ENCODE results near the gene DUOXA1. TPM values are rescaled to one million over a fixed set of nuclear protein-coding genes. Genes with fewer than 3 reads are reported as not detected.
A peak's percentile ranks its signal among the peaks of the same experiment; 100 is the strongest.

DUOXA1 gene
- polyA plus RNA-seq (2013, experiment 1 of 2) = 0.85 TPM
- polyA plus RNA-seq (2013, experiment 2 of 2) = 0.46 TPM

GRCh38 chr15:45129651-45130129 lies at the start of gene DUOXA1, which contains the start of gene DUOX1:
Gene DUOXA1 (minus strand): TSS chr15:45129879. CDS start chr15:45123014, 6,865 bp downstream.
Gene DUOX1 (plus strand): TSS chr15:45129994. CDS start chr15:45131967, 1,973 bp downstream.
- Histone ChIP-seq H3K9me3 (ENCODE audit: control insufficient read depth, low read length) (no peaks in the 10 kb centered on the region), H3K27ac (ENCODE audit: low read depth, low read length, severe bottlenecking) (no peak within 1 kb of the TSS), H3K4me1 (ENCODE audit: control insufficient read depth, insufficient read depth, low read length, poor library complexity, severe bottlenecking) (peaks cover 9% of the 10 kb centered on the region), H3K4me3 (ENCODE audit: extremely low read depth, insufficient read depth, low read length, poor library complexity, severe bottlenecking) (peak within 1 kb of the TSS; percentile 19), H3K36me3 (ENCODE audit: control insufficient read depth, insufficient read depth, low read length) (no peaks in the 10 kb centered on the region)
- 2 to 9% methylated on average over 14 to 40 of the region's 46 CpGs for WGBS, 2 experiments (ENCODE audit: insufficient coverage in 2 of 2)

- Histone ChIP-seq H3K36me3 (ENCODE audit: control insufficient read depth, insufficient read depth, low read length) (peaks cover 43% of the 10 kb centered on the region), H3K4me1 (ENCODE audit: control insufficient read depth, insufficient read depth, low read length, poor library complexity, severe bottlenecking) (no peaks in the 10 kb centered on the region), H3K9me3 (ENCODE audit: control insufficient read depth, low read length) (no peaks in the 10 kb centered on the region), H3K4me3 (ENCODE audit: extremely low read depth, insufficient read depth, low read length, poor library complexity, severe bottlenecking) (no peak overlapping the region), H3K27ac (ENCODE audit: low read depth, low read length, severe bottlenecking) (no peak overlapping the region)
- WGBS, 2 experiments (ENCODE audit: insufficient coverage in 2 of 2) = 96 to 98% methylated on average over 3 of the region's 3 CpGs
Observed at GRCh38 chr15:45177285-45177684, 47.6 kb upstream of the DUOXA1 start.

GRCh38 chr15:45174577-45174976 lies 44.9 kb upstream of the DUOXA1 start:
- Histone ChIP-seq H3K36me3 (ENCODE audit: control insufficient read depth, insufficient read depth, low read length) (peaks cover 27% of the 10 kb centered on the region), H3K27ac (ENCODE audit: low read depth, low read length, severe bottlenecking) (no peak overlapping the region), H3K4me1 (ENCODE audit: control insufficient read depth, insufficient read depth, low read length, poor library complexity, severe bottlenecking) (no peaks in the 10 kb centered on the region), H3K9me3 (ENCODE audit: control insufficient read depth, low read length) (no peaks in the 10 kb centered on the region), H3K4me3 (ENCODE audit: extremely low read depth, insufficient read depth, low read length, poor library complexity, severe bottlenecking) (no peak overlapping the region)
- WGBS, 2 experiments (ENCODE audit: insufficient coverage in 2 of 2) = no CpG with 5 or more reads among the region's 2 CpGs

- H3K9me3 ChIP-seq (ENCODE audit: control insufficient read depth, low read length) = no peaks in the 10 kb centered on the region
- no peak overlapping the region for H3K27ac ChIP-seq (ENCODE audit: low read depth, low read length, severe bottlenecking)
- peaks cover 27% of the 10 kb centered on the region for H3K36me3 ChIP-seq (ENCODE audit: control insufficient read depth, insufficient read depth, low read length)
- H3K4me1 ChIP-seq (ENCODE audit: control insufficient read depth, insufficient read depth, low read length, poor library complexity, severe bottlenecking) = no peaks in the 10 kb centered on the region
- WGBS, 2 experiments (ENCODE audit: insufficient coverage in 2 of 2) = 96% methylated on average over 4 of the region's 6 CpGs; no CpG with 5 or more reads in 1 of the 2 experiments
- H3K4me3 ChIP-seq (ENCODE audit: extremely low read depth, insufficient read depth, low read length, poor library complexity, severe bottlenecking) = no peak overlapping the region
Observed at GRCh38 chr15:45174069-45174468, 44.4 kb upstream of the DUOXA1 start.

GRCh38 chr15:45171912-45172311 lies 42.2 kb upstream of the DUOXA1 start:
- H3K27ac ChIP-seq (ENCODE audit: low read depth, low read length, severe bottlenecking) = no peak overlapping the region
- no peak overlapping the region for H3K4me3 ChIP-seq (ENCODE audit: extremely low read depth, insufficient read depth, low read length, poor library complexity, severe bottlenecking)
- H3K9me3 ChIP-seq (ENCODE audit: control insufficient read depth, low read length) = no peaks in the 10 kb centered on the region
- peaks cover 20% of the 10 kb centered on the region for H3K36me3 ChIP-seq (ENCODE audit: control insufficient read depth, insufficient read depth, low read length)
- H3K4me1 ChIP-seq (ENCODE audit: control insufficient read depth, insufficient read depth, low read length, poor library complexity, severe bottlenecking) = peaks cover 4% of the 10 kb centered on the region
- WGBS, 2 experiments (ENCODE audit: insufficient coverage in 2 of 2) = 94 to 96% methylated on average over 10 to 12 of the region's 12 CpGs

- H3K36me3 ChIP-seq (ENCODE audit: control insufficient read depth, insufficient read depth, low read length) = peaks cover 7% of the 10 kb centered on the region
- no peak overlapping the region for H3K27ac ChIP-seq (ENCODE audit: low read depth, low read length, severe bottlenecking)
- 75 to 79% methylated on average over 3 to 4 of the region's 4 CpGs for WGBS, 2 experiments (ENCODE audit: insufficient coverage in 2 of 2)
Observed at GRCh38 chr15:45169608-45170480, 40.2 kb upstream of the DUOXA1 start.

GRCh38 chr15:45168751-45169551 lies 39.3 kb upstream of the DUOXA1 start:
- no peak overlapping the region for H3K4me3 ChIP-seq (ENCODE audit: extremely low read depth, insufficient read depth, low read length, poor library complexity, severe bottlenecking)
- WGBS, 2 experiments (ENCODE audit: insufficient coverage in 2 of 2) = 90 to 93% methylated on average over 4 to 6 of the region's 9 CpGs
- no peaks in the 10 kb centered on the region for H3K36me3 ChIP-seq (ENCODE audit: control insufficient read depth, insufficient read depth, low read length)
- H3K9me3 ChIP-seq (ENCODE audit: control insufficient read depth, low read length) = no peaks in the 10 kb centered on the region
- H3K27ac ChIP-seq (ENCODE audit: low read depth, low read length, severe bottlenecking) = no peak overlapping the region
- H3K4me1 ChIP-seq (ENCODE audit: control insufficient read depth, insufficient read depth, low read length, poor library complexity, severe bottlenecking) = peaks cover 4% of the 10 kb centered on the region

More at GRCh38 chr15:45169608-45170480, 40.2 kb upstream of the DUOXA1 start:
- Histone ChIP-seq H3K4me1 (ENCODE audit: control insufficient read depth, insufficient read depth, low read length, poor library complexity, severe bottlenecking) (peaks cover 4% of the 10 kb centered on the region), H3K9me3 (ENCODE audit: control insufficient read depth, low read length) (no peaks in the 10 kb centered on the region), H3K4me3 (ENCODE audit: extremely low read depth, insufficient read depth, low read length, poor library complexity, severe bottlenecking) (no peak overlapping the region)

- WGBS, 2 experiments (ENCODE audit: insufficient coverage in 2 of 2) = 89 to 96% methylated on average over 3 of the region's 4 CpGs
- H3K27ac ChIP-seq (ENCODE audit: low read depth, low read length, severe bottlenecking) = peak overlapping the region; percentile 99
Observed at GRCh38 chr15:45168286-45168685, 38.6 kb upstream of the DUOXA1 start.

GRCh38 chr15:45167631-45168205 lies 38.0 kb upstream of the DUOXA1 start:
- no peaks in the 10 kb centered on the region for H3K9me3 ChIP-seq (ENCODE audit: control insufficient read depth, low read length)
- peaks cover 8% of the 10 kb centered on the region for H3K4me1 ChIP-seq (ENCODE audit: control insufficient read depth, insufficient read depth, low read length, poor library complexity, severe bottlenecking)
- H3K27ac ChIP-seq (ENCODE audit: low read depth, low read length, severe bottlenecking) = peak overlapping the region; percentile 99
- no peaks in the 10 kb centered on the region for H3K36me3 ChIP-seq (ENCODE audit: control insufficient read depth, insufficient read depth, low read length)
- no peak overlapping the region for H3K4me3 ChIP-seq (ENCODE audit: extremely low read depth, insufficient read depth, low read length, poor library complexity, severe bottlenecking)
- WGBS, 2 experiments (ENCODE audit: insufficient coverage in 2 of 2) = 84 to 93% methylated on average over 5 to 8 of the region's 9 CpGs

More at GRCh38 chr15:45168286-45168685, 38.6 kb upstream of the DUOXA1 start:
- H3K36me3 ChIP-seq (ENCODE audit: control insufficient read depth, insufficient read depth, low read length) = no peaks in the 10 kb centered on the region
- peaks cover 4% of the 10 kb centered on the region for H3K4me1 ChIP-seq (ENCODE audit: control insufficient read depth, insufficient read depth, low read length, poor library complexity, severe bottlenecking)
- no peaks in the 10 kb centered on the region for H3K9me3 ChIP-seq (ENCODE audit: control insufficient read depth, low read length)
- no peak overlapping the region for H3K4me3 ChIP-seq (ENCODE audit: extremely low read depth, insufficient read depth, low read length, poor library complexity, severe bottlenecking)
